ENCODE results near the gene ADAMTS9.

Gene ADAMTS9, protein sequence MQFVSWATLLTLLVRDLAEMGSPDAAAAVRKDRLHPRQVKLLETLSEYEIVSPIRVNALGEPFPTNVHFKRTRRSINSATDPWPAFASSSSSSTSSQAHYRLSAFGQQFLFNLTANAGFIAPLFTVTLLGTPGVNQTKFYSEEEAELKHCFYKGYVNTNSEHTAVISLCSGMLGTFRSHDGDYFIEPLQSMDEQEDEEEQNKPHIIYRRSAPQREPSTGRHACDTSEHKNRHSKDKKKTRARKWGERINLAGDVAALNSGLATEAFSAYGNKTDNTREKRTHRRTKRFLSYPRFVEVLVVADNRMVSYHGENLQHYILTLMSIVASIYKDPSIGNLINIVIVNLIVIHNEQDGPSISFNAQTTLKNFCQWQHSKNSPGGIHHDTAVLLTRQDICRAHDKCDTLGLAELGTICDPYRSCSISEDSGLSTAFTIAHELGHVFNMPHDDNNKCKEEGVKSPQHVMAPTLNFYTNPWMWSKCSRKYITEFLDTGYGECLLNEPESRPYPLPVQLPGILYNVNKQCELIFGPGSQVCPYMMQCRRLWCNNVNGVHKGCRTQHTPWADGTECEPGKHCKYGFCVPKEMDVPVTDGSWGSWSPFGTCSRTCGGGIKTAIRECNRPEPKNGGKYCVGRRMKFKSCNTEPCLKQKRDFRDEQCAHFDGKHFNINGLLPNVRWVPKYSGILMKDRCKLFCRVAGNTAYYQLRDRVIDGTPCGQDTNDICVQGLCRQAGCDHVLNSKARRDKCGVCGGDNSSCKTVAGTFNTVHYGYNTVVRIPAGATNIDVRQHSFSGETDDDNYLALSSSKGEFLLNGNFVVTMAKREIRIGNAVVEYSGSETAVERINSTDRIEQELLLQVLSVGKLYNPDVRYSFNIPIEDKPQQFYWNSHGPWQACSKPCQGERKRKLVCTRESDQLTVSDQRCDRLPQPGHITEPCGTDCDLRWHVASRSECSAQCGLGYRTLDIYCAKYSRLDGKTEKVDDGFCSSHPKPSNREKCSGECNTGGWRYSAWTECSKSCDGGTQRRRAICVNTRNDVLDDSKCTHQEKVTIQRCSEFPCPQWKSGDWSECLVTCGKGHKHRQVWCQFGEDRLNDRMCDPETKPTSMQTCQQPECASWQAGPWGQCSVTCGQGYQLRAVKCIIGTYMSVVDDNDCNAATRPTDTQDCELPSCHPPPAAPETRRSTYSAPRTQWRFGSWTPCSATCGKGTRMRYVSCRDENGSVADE (N-terminal part only)

DNA sequence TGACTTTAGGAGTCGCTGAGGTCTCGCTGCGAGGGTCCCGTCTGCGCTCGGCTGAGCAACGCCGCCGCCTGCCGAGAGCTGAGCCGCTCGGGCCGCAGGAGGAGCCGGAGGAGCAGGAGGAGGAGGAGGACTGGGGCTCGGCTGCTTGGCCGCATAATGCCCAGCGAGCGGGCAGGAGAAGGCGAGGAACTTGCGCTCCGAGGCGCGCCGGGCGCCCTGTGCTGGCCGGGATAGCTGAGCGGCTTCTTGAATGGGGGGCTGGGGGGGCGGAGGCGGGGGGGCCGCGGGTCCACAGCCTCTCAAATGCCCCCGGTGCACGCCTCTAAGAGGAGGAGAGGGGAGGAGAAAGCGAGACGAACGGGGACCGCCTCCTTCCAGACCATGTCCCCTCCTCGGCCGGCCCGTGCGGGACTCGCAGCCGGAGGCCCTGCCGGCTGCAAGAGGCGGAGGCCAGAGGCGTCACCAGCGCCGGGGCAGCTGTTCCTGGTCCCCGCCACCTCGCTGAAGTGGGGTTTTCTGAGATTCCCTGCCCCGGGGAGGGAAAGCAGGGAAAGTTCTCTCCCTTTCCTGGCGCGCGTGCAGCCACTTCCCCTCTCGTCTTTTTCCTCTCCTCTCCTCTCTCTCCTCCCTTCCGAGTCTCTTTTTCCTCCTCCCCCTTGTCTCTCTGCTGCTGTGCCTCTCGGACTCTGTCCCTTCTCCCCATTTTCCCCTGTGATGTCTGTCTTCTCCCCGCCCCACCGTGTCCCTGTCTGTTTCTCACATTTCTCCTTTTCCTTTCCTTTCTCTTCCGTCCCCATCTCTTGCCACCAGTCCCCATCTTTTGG lies at the start of gene ADAMTS9:
Gene ADAMTS9 (minus strand): TSS at position 220 of the 824 bp plus-strand sequence. CDS start 343 bp downstream, outside the sequence.
- DNase-seq (ENCODE audit: low spot score), result no peak

DNA sequence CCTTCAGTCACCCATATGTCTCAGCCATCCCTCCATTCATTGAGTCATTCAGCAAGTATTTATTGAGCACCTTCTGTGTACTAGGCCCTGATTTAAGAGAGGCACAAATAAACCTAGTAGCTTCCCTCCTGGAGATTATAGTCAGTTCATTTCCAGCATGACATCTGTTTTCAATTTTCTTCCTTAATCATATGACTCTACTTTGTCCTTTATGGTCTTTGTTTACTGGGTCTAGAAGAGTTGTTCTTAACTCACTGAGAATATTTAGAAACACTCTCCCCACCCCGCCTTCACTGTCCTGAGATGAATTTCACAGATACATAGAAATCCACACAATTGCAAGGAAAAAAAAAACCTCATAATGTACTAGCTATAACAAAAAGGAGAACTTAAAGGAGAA lies 44.8 kb upstream of the ADAMTS9 start:
- DNase-seq (ENCODE audit: low spot score), result no peak

DNA sequence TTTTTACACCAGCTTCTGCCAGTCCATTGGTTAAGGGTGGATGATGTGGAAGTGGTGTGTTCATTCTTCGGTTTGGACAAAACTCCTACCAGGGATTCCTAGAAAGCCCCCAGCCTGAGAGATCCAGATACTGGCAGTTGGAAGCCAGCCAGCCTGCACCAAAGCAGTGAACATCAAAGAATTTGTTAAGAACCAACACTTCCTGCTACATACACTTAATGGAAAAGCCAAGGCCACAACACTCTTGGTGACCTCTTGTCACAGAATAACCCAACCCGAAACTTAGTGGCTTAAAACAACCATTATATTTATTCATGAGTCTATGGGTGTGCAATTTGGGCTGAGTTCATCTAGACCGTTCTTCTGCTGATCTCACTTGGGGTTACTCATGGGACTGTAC lies 42.9 kb upstream of the ADAMTS9 start:
- no peak for DNase-seq (ENCODE audit: low spot score)

DNA sequence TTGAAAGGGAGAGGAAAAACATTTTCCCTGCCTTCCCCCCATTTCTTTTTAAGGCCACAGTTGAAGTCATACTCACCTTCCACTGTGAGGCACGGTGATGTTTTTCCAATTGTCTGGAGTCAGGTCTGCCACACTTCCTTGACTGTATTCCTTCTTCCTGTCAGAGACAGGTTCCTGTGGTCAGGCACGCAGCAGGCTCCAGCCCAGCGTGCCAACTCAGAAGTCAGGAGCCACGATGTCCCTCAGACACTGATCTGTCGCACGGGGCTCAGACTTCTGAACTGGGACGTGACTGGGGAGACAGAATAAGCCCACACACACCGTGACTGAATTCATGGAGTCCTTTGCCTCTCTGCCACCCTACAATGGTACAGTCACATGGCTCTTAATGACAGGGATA lies 41.2 kb upstream of the ADAMTS9 start:
- DNase-seq (ENCODE audit: low spot score), result no peak

DNA sequence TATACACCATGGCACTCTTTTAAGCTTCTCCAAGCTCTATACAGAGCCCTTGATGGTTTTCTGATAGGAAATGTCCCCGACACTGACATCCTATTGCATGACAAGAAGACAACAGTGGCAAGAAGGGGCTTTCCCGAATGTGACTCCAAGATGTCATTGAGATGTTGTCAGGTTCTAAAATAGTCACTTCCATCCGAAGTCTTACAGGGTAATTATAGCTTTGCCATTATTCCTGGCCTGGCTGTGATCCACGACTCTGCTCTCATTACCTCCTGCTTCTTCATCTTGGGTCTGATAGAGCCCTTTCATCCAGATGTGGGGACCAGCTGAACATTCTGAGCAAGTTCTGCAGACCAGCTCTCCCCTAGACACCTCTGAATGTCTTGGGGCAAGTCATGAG lies 40.6 kb upstream of the ADAMTS9 start:
- DNase-seq (ENCODE audit: low spot score), result no peak

DNA sequence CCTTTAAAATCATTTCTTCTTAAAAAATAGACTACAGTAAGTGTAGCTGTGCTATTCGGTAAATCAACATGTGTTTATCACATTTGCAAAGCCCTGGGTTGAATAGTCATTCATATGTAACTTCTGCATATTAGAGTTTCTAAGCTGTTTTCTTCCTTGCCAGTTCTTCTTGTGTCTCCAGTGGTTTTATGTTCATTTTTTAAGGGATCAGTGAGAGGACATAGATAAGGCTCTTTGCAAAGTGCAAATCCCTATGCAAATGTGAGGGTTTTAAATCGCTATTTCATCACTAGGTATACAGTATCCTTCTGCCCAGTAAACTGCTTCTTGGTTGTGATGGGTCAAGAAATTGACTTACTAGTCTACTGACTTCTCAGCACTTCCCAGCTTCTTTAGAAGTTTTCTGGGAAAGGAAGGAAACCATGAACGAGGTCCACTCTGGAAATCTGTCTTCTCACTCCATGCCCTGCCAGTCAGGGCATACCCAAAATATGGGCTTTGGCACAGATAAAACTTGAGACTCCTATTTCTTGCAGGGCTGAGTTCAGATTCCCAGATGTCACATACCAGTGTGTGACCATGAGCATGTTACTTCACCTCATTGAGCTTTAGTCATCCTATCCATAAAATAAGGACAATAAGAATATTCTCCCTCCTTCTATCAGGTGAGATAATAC lies 38.8 kb upstream of the ADAMTS9 start:
- DNase-seq (ENCODE audit: low spot score), result no peak

DNA sequence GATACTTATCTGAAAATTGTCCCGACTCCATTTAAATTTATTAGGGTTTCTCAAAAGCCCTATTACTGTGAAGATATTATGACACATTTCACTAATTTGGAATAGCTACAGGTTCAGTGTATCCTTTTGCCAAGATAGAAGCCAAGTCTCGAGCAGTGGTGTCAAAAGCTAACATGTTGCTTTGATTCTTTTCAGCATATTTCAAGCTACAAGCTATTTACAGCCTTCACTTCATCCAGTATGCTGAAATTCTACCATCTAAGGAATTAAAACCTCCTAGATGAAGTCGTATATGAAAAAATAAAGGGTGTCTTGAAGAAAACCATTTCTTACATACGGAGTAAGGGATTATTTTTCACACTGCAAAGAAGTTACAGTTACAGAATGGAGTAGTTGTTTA lies 31.2 kb upstream of the ADAMTS9 start:
- no peak for DNase-seq (ENCODE audit: low spot score)

DNA sequence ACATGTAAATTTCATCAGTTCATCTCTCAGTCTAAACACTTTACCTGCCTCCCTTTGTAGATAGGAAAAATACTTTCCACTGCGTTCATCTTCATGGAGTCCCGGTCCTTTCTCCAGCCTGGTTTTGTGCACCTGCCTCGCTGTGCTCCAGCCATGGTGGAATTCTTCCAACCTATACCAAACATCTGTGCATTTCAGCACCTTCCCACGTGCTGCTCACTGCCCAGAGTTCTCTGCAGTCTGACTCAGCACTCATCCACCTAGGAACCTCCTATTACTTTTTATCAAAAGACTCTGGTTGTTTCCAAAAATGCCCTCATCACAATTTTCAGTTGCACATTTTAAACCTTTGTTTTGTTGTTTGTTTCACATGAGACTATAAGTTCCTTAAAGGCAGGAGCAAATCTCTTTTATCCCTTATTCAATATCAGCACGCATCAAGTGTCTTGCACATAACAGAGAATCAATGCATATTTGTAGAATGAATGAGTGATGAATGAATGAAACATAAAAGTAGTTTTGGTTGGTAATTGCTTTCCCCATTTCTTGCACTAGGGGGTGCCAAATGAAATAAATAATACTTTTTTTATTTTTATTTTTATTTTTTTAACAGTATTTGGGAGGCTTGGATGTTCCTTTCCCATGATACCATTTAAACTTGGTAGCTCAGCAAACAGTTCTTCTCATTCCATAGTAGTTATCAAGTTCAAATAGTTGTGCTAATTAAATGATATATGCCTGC lies 30.2 kb upstream of the ADAMTS9 start:
- no peak for DNase-seq (ENCODE audit: low spot score)

DNA sequence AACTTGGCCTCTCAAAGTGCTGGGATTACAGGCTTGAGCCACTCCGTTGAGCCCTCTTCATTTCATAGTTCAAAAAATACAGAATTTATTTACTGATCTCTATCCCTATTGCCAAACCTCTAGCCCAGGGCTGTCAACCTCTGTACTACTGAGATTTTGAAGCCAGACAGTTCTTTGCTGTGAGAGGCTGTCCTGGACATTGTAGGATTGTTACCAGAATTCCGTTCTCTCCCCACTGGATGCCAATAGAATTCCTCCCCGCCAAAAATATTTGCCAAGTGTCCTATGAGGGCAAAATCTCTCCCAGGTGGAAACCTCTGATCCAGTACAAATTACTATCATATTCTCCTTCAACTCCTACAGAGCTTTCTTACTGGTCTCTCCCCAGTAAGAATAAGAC lies 29.6 kb upstream of the ADAMTS9 start:
- DNase-seq (ENCODE audit: low spot score), result no peak

DNA sequence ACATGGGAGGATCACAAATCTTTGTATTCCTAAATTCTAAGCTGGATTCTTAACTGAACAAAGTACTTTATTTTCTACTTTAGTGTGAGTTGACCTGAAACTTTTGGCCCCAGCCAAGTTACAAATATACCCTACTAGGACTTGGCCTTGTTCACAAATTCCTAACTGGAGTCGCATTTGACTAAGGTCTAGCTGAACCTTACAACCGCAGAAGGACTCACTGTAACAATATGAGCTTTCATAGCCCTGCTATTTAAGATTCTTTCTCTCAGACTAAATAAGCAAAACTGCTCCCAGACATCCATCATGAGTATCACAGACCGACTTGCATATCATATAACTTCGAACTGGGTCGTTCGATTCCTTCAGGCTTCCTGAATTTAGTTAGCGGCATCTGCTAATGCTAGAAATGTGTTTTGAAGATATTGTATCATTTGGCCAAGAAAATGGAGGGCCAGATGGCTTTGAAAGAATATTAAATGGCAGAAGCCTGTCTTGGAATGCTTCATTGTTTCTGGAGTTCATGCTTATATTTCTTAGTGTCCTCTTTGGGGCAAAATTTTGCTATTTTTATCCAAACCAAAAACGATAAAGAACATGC lies 28.4 kb upstream of the ADAMTS9 start:
- no peak for DNase-seq (ENCODE audit: low spot score)

DNA sequence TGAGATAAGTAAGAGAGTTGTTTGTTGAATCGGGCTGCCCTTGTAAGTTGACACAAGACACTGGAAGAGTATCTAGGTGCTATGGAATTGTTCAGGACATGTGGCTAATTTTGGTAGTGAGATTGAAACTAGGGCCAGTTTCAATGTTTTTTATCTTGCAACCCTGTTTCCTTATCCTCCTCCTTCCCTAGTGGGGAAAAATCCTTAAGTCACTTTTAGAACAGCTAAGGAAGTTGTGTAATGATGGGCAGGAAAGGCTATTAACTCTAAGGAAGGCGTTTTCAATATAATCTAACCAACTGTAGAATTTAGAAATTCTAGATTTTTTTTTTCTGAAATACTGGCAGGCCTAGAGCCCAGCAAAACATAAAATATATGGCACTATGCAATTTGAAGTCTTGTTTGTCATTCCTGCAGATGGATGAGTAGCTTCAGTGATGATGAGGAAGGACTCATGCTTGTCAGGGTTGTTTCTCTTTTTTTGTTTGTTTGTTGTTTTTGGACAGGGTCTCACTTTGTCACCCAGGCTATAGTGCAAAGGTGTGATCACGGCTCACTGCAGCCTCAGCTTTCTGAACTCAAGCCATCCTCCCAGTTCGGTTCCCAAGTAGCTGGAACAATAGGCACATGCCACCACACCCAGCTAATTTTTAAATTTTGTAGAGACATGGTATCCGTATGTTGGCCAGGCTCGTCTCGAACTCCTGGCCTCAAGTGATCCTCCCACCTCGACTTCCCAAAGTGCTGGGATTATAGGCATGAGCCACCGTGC lies 27.6 kb upstream of the ADAMTS9 start:
- no peak for DNase-seq (ENCODE audit: low spot score)

DNA sequence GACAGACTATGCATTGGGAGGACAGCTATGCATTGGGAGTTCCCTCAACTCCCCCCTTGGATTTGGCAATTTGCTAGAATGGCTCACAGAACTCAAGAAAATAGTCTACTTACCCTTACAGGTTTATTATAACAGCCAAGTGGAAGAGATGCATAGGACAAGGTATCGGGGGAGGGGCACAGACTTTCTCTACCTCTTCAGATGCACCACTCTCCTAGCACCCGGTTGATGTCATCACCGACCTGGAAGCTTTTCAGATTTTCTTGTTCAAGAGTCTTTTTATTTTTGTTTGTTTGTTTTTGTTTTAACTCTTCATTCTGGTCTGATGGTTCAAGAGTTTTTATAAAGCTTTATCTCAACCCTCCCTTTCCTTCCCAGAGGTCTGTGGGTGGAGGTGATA lies 20.7 kb upstream of the ADAMTS9 start:
- DNase-seq (ENCODE audit: low spot score), result no peak

DNA sequence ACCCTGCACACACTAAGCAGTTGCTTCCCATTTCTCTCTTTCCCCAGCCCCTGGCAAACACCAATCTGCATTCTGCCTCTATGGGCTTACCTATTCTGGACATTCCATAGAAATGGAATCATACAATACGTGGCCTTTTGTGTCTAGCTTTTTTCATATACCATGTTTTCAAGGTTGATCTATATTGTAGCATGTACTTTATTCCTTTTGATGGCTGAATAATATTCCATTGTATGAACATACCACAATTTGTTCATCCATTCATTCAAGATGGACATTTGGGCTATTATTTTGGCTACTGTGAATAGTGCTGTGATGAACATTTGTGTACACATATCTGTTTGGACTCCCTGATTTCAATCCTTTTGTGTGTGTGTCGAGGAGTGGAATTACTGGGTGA lies 18.1 kb upstream of the ADAMTS9 start:
- DNase-seq (ENCODE audit: low spot score), result no peak

DNA sequence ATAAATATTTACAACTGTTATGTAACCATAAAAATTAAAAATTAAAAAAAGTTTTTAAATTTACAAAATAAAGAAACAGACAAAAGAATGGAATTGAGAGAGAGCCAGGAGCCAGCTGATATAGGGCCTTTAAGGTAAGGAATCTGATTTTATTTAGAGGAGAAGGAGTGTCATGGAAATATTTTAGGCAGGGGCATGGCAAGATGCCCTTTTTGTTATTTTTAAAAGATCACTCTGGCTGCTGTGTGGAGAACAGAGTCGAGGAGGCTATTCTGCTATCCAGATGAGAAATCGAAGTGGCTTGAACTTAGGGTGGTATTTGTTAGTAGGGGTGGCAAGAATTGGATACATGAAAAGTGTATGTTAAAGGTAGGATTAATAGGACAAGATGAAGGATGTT lies 9.1 kb upstream of the ADAMTS9 start:
- DNase-seq (ENCODE audit: low spot score), result no peak

DNA sequence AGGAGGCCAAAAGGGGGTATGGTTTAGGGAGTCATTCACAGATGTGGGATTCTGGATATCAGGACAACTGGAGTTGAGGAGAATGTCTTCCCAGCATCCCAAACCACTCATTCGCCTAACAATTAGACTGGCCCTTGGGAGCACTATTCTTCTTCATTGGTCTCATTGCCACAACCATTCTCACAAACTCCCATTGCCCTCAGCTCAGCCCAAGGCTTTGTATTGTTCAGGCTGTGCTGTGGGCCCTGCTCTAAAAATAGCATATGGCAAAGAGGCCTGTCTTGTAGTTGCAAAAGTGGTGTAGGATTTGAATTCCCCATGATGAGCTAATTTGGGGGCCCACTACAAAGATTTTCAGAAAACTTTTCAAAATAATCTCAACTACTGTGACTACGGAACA lies 6.3 kb upstream of the ADAMTS9 start:
- DNase-seq (ENCODE audit: low spot score), result no peak

DNA sequence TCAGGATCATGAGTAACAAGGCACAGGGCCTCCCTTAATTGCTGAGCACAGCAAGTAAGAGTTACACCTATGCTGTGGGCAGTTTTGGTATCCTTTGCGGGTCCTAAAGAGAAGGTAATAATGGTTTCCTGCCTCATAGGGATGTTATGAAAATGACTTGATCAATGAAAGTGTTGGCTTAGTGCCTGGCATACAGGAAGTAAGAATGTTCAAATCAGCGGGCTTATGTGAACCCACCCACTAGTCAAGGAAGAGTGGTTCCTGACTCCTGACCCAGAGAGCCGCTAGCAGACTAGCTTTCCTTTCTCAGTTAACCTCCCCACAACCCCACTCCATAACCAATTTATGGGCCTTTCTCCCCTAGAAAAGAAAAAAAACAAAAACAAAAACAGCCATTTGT lies 5.2 kb upstream of the ADAMTS9 start:
- DNase-seq (ENCODE audit: low spot score), result no peak

DNA sequence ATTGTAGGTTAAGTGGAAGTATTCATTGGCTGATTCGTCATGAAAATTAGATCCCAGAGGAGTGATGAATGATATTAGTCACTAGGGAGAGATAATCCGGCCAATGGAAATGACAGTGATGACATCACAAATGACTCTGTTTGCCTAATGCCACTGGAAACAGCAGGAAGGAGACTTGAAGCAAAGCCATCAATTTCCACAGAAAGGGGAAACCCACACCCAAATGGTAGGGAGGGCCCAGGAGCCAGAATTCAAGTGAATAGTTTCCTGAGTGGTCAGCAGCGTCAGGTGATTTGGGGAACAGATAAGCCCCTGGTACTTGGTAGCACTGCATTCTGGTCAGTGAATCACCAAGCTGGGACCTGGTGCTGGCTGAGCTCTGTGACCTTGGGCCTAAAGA lies 3.3 kb upstream of the ADAMTS9 start:
- no peak for DNase-seq (ENCODE audit: low spot score)

DNA sequence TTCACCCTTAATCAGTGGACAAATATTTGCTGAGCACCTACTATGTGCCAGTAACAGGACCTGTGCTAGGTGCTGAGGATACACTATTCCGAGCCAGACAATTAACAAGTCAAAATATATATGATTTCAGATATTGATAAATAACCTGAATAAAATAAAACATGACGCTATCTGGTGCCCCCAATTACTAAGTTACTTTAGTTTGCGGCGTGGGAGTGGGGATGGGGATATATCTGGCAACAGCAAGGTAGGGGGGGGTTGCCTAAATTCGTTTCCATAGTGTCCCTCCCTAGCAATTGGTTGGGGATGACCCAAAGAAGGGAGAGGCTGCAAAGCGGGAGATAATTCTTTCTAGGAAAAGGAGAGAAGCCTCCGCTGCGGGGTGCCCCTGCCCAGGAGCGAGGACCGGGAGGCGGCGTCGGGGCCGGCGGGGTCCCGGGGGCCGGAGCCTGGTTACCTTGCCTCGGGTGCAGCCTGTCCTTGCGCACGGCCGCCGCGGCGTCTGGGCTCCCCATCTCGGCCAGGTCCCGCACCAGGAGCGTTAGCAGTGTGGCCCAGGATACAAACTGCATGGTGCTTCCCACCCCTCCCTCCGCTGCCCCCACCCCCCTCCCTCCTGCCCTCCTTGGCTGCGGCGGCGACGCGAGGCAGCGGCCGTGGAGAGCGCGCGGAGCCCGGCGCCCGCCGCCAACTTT lies 567 bp downstream of the ADAMTS9 start:
- DNase-seq (ENCODE audit: low spot score), result no peak
